Liver (tissue), 3 donors: ENCODE measurements around the gene FCSK.

ENCODE experiments used
- CTCF ChIP-seq: fragments of 150-350 bp; IDR thresholded peaks from 2 replicates; pipeline ENCODE4 v1.5.1; 2017; ENCODE audit warnings: improper control_type of control experiment, low read depth, low read length; ENCODE audit not compliant: missing input control
- GABPA ChIP-seq, 2 donors: IDR thresholded peaks in 1 of 2; conservative IDR thresholded peaks in 1 of 2; 2 replicates each; pipeline ENCODE4 v1.6.1; 2016; ENCODE audit warnings: antibody characterized with exemption in 2 of 2, mild to moderate bottlenecking in 1 of 2, moderate library complexity in 1 of 2
- REST ChIP-seq: IDR thresholded peaks from 2 replicates; pipeline ENCODE4 v1.6.1; 2016; ENCODE audit warnings: antibody characterized with exemption, mild to moderate bottlenecking
- donor health status: healthy.
- donor health status: healthy.

- TF ChIP-seq REST: no peak
- no peak for TF ChIP-seq CTCF
- no peak for TF ChIP-seq GABPA (IDR thresholded peaks at IDR 0.05 in 1 of 2, conservative IDR thresholded peaks at IDR 0.05 in 1 of 2)
Measured at GRCh38 chr16:70427786-70428177, 26.6 kb upstream of the FCSK start.
